Non-pigmented ciliary epithelial cell (primary cell): ENCODE measurements around the gene LRRC1.

Experiments
- DNase-seq: peaks from one replicate; pipeline ENCODE4 v3.0.0-alpha.2; 2010; ENCODE audit warnings: low read depth

The LRRC1 gene

DNA sequence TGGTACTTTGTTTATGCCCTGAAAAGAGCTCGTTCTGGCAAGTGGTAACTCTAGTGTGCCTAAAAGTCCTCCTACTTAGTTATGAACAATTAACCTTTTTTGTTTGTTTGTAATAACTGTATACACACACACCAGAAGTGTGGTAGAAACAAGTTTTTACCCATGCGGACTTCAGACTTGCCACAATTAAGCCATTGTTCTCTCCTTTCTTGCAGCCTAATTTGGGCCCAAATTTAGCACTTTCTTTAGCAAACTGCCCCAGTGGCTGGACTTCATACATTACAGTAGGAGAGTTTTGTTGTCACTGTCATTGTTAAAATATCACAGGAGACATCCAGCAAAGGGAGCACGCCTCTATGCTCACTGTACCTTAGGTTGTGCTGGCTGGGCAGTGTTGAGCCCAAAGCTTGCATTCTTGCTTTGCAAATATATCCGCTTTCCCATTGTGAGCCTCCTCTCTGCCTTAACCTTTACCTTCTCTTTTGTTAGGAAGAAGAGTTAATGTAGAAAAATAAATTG lies 53.0 kb downstream of the LRRC1 start:
- no peak for DNase-seq

DNA sequence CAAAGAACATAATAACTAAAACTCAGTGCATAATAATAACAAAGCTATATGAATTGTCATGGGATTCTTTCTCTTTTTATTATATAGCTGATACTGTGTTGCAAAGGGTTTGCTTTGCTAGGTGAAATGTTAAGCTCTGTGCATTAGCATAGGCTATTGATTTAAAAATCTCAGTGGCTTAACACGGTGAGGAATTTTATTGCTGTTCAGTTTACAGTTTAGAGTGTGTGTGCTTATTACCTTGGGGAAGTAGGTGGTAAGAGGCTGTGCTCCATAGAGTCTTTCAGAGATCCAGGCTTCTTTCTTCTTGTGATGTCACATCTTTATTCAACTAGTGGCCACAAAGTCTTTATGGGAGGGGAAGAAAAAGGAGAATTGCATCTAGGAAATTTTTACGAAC lies 55.7 kb downstream of the LRRC1 start:
- DNase-seq: no peak

DNA sequence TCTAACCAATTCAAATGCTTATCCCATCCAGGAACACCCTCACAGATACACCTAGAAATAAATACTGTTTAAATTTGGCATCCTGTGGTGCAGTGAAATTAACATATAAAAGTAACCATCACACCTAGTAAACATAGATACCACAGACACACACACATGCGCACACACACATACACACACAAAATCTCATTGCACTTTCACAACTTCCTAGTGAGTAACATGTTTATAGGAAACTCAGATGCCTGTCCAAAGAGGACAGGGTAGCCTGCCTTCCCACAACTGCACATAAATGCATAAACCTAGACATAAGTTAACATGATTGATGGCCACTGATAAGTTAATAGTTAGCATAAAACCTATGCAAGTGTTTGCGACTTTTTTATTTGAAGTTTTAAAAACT lies 56.8 kb downstream of the LRRC1 start:
- no peak for DNase-seq

DNA sequence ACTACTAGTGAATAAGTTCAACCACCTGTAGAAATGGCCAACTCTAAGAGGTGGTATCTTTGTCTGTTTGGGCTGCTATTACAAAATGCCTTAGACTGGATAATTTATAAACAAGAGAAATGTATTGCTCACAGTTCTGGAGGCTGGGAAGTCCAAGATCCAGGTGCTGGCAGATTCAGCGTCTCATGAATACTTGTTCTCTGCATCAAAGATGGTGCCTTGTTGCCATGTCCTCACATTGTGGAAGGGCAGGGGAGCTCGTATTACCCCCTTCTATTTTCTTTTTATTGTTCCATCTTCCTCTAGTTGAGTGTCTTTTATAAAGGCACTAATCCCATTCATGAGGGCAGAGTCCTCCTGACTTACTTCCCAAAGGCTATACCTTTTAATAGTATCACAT lies 58.0 kb downstream of the LRRC1 start:
- DNase-seq: no peak

DNA sequence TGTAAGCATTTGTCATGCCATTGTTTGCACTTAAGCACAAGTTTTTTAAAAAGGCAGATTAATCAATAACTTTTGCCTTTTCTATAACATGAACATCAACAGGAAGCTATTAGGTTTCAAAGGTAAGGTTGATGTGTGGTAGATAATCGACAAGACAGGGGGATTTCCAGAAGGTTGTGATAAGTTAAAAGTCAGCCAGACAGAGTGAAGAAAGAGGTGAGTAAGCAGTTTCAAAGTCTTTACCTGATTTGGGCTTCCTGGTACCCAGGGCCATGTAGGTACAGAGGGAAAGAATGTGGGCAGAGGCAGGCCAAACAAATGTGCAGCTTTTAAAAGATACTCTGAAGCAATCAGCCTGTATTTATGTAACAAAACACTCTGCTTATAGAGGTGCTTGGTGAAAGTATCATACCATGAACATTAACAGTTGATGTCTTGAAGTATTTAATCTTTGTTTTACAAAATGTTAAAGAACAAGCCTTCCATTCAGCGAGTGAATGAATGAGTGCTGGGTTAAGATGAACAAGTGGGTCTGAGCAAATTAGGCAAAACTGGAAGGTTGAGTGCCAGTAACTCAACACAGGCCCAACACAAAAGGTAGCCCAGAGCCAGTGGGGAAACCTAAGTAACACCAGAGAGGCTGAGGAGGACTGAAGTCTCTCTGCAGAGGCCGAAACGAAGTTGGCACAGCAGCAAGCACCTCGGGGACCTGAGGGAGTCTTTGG lies 60.2 kb downstream of the LRRC1 start:
- no peak for DNase-seq

DNA sequence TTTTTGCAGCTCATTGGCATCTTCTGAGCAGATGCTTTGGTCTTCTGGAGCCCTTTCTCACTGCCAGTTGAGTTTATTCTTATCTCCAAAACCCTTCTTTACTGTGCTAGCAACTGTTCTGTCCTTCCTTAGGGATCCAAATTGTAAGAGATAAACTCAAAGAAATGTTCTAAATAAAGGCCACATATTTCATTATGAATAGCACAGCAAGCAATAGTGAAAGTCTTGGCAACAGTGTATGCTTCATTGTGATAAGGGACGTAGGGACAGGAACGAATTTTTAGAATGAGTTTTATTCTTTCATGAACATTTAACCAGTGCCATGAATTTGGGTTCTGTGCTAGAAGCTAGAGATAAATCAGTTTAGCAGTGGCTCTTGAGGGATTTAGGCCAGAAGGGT lies 61.1 kb downstream of the LRRC1 start:
- DNase-seq: no peak

DNA sequence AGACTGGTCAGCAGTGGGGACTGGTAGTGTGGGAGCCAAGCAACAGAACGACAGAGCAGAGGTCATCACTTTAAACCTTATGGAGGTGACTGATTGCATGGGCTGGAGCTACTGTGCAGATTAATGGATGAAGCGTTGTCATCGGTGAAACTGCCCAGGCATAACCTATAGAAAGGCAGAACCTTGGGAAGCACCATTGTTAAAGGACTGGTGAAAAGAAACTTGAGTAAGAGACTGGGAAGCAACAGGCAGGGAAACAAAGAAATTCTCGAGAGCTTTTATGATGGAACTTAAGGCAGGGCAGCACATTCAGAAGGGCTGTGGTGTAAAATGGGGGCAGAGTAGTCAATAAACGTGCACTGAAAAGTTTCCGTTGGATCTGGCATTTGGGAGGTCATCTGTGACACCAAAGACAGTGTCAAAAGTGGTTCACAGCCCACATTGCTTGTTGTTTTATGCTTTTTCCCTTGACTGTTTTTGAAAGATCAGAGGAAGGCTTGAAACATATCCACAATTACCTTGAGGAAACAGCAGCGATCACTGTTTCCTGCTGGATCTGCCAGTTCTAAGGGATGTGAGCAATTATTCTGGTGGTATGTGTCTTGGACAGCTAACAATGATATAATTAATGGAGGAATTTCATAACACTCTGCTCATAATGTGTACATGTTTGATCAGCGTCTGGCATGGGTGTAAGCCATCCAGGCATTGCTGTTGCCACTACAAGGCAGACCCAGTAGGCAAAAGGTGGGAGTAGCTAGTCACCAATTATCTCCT lies 62.7 kb downstream of the LRRC1 start:
- DNase-seq: no peak

DNA sequence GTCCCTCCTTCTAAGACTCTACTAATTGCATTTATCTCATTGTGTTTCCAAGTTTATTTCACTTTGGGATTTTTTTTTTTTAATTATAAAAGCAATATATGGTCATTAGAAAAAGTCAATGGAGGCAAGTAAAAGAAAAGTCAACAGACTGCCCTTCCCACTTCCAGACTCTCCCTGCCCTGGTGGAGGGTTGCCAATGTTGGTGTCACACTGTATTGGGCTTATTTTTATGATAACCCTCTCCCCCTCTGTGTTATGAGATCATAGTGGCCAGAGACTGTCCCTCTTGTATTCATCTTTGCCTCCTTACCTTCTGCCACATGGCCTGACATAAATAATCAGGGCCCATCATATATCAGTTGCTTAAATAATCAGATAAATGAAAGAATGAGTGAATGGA lies 63.4 kb downstream of the LRRC1 start:
- no peak for DNase-seq

DNA sequence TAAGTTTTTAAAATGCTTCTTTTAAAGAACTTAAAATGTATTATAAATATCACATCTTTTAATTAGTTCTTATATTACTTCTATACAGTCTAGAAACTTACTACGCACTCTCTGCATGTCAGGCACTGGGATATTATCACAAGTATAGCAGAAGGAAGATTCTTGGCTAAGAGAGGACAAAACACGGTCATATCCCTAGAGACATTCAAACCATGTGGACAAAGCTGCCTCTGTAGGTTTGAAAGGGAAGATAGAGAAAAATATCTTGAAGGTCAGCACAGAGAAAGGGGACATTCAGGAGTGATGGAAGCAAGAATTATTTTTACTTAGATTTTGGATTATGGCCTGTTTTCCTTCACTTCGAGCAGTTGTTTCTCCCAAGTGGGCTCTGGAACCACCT lies 64.1 kb downstream of the LRRC1 start:
- no peak for DNase-seq

DNA sequence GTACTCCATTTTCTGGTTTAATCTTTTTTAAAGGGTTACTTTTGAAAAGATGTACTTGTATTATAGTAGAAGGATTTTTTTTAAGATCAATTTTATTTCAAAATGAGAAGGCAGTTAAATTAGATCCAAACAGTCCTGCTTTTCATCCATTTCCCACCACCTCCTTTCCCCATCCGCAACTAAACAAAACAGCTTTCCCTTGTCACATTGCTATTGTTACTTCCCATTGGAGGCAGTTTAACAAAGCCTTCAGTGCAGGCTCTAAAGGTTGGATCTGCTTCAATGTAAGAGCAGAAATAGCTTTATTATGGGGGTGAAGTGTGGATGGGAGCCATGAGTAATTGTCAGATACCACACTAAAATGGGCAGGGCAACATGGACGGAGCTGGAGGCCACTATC lies 65.7 kb downstream of the LRRC1 start:
- no peak for DNase-seq

DNA sequence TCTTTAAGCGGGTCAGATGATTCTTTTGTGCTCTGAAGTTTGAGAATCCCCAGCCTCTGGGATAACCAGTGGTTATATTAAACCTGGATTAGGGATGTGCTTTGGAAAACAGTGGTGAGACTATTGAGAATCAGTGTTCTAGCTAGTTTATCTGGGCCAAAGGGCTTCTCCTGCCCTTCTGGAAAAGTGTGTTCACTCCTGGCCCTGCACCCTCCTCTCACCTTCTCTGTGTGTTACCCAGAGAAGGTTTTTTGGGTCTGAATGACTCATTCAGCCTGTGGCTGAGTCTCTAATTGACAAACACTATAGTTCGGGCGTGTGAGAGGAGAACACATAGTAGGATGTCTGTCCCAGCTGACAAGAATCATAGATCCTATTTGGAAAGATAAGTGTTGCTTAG lies 66.7 kb downstream of the LRRC1 start:
- DNase-seq: no peak

DNA sequence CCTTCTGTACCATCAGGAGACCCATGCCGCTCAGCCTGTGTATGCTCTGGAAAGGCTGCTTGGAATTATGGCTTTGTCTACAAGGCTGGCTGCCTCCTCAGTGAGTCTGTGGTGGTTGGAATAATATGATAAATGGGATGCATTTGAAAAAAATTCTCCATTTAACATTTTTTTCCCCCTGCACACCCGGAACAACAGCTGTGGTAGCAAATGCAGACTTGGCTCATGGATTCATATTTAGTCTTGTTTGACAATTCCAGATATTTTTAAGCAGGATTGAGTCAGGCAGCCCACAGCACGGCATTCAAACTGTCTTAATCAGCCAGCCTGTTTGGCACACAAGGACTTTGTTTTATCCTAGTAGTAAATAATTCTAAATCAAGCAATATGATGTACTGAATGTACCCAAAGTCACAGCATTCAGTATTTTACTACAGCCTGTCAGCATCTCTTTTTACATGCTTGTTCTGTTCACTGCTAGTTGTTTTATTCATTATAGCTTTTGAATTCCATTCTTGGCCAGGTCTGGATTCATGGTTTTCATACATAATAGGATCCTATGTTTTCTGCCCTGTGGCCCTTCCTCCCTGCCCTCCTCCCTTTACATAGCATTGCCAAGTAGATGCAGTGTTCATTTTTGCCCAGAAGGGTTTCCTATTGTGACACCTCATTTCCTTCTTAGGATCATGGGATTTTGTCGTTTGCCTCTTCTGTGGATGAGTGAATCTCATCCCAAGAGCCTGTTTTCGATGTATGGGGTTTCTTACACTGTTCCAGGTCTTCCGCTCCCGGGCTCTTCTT lies 68.1 kb downstream of the LRRC1 start:
- peak; percentile 53 for DNase-seq

DNA sequence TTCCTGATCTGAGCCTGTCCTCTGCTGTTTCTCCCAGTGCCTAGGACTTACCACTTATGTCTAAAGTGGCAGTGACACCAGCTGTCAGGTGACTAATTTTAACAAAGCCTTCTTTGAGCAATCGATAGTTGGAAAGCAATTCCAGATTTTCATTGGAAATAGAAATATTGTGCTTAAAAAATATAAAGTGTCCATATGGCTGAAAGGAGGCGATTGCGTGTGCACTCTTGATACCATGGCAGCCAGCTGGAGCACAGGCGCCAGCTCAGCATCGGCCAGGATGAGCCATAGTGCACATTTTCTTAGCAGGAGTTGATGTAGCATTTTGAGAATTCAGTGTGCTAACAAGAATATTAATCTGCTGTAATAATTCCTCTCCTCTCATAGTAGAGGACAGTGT lies 70.0 kb downstream of the LRRC1 start:
- DNase-seq: no peak

DNA sequence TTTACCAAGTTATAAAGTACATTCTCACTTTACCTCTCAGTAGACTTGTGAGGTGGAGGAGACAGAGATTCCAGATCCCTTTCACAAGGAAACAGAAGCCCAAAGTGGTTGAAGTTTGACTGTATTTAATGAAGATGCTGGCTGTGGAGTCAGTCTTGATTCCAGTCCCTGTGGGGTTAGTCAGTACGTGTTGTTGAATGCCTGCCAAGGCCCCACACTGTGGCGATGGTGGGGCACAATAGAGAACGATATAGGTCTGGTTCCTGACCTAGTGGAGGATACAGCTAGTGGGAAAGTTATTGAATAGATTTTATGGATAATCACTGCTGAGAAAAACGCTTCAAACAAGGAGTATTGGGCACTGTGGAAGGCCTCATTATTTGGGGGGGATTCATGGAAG lies 71.4 kb downstream of the LRRC1 start:
- DNase-seq: no peak

DNA sequence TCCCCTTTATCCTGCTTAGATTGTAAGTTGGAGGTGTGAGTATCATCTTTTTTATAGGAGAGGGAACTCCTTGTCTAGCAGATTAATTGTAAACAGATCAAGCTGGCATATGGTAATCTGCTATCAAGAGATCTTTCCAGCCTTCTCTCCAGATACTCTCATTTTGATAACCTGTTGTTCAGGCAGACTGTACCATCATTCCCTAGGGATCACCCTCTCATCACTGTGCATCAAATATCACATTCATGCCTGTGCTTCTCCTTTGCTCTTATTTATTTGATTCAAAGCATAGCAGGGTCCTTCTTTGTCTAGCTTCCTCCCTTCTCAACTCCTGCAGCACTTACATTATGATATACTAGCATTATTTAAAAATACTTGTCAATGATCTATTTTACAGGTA lies 73.8 kb downstream of the LRRC1 start:
- no peak for DNase-seq

DNA sequence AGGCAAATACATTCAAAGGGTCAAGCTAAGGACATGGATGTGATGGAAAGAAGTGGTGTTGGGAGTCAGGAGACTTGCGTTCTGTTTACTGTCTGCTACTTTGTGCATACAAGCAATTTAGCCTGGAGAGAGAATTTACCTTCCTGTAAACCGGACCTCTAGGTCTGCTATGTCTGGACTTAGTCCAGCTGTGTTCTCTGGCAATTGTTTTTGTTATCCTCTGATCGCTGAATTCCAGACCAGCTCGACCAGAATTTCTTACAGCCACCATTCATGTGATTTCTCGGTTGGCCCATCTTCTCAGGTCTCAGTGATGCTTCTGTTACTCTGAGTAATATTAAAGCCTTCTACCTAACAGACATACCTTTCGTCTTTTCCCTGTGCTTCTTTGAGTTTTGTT lies 75.2 kb downstream of the LRRC1 start:
- no peak for DNase-seq

DNA sequence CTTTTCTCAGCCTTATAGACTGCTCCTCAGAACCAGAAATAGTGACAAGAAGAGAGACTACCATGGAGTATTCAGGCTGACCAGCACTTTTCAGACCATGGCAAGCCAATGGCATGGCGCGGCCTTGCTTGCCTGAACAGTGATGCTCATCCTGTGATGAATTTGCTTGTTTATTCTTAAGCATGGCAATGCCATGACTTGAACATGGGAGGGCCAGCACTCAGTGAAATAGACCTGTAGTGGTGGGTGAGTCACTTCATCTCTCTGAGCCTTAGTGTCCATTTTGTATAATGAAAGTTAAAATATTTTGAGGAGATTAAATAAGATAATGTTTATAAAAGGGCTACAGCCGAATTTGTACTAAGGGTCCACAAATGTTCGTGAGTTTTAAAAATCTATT lies 79.1 kb downstream of the LRRC1 start:
- DNase-seq: no peak

DNA sequence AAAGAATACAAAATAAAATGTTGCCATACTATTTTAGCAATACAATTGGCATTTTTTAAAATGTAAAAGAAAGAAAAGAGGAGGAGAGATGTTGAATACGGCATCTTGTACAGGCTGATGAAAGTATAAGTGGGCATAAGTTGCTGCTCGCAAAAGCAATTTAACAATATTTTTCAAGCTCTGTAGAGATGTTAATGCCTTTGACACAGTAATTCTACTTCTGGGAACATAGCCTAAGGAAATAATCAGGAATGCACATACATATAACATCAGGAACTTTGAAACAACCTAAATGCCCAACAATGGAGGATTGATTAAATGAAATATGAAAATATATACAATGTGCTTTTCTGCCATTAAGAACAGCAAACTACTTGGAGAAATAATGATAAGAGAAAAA lies 80.2 kb downstream of the LRRC1 start:
- no peak for DNase-seq

DNA sequence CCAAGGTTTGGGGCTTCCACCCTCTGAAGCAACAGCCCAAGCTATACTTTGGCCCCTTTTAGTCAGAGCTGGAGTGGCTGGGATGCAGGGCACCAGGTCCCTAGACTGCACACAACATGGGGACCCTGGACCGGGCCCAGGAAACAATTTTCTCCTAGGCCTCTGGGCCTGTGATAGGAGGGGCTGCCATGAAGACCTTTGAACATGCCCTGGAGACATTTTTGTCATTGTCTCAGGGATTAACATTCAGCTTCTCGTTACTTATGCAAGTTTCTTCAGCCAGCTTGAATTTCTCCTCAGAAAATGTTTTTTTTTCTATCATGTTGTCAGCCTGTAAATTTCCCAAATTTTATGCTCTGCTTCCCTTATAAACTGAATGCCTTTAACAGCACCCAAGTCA lies 82.3 kb downstream of the LRRC1 start:
- no peak for DNase-seq

DNA sequence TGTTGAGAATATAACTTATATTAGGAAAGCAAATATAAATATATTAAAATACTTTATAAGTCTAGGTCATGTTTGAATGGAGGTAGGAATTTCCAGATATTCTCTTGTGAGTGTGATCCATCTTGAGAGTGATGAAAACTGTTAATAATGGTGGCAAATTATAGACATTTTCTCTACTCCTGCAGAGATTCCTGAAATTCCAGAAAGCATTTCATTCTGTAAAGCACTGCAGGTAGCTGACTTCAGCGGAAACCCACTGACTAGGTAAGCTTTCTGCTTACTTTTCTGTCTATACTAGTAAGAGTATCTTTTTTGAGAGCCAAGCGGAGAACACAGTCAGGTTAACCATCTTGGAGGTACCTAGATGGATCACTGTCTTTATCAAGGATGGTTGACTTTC lies 84.0 kb downstream of the LRRC1 start:
- no peak for DNase-seq

DNA sequence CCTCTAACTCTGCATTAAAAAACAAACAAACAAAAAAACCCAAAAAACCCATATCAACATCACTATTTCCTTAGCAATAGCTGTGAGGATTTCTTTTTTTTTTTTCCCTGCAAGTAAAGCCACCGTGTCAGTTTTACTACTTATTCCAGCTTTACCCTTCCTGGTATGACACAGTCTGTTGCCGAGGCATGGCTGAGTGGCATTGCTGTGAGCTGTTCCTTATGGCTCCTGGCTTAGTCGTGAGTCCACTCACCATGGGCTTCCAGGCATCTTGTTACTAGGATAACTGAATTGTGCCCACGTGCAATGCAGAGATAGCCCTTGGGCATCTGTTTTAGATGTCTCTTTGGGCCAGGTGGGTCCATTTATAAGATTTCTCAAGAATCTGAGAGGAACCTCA lies 84.8 kb downstream of the LRRC1 start:
- DNase-seq: no peak

DNA sequence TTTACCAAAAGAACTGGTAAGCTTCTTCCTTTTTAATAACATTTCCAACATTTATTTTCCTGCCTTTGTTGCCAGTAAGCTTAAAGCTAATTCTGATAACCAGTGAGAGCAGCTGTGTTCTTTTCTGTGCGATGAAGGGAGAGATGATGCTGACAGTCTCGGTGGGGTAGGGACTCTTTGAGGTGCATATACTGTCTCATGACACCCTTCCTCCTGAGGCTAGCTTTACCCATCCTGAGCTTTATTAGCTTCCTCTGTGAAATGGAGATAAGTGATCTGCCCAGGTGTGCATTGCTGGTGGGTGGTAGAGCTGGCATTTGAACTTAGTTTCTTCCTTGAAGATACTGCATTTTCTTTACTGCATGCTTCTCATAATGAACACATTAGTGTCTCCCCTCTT lies 92.5 kb downstream of the LRRC1 start:
- DNase-seq: no peak

DNA sequence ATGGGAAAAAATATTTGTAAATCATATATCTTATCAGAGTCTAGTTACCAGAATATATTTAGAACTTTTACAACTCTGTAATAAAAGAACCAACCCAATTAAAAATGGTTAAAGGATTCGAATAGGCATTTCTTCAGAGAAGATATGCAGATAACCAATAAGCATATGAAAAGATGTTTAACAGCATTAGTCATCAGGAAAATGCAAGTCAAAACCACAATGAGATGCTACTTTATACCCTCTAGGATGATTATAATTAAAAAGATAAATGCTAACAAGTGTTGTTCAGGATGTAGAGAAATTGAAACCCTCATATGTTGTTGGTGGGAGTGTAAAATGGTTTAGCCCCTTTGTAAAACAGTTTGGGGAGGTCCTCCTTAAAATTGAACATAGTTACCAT lies 94.1 kb downstream of the LRRC1 start:
- DNase-seq: no peak
